SK-N-SH (cell line): ENCODE measurements around the gene SLC12A4. TPM values are rescaled to one million over a fixed set of nuclear protein-coding genes. Genes with fewer than 3 reads are reported as not detected.

Experiments used
- CTCF ChIA-PET: fragments of 300-600, 350-600 bp; formaldehyde crosslinking; extraction: SDS; loops from one replicate; lab custom pipeline; 2021; lab: Yijun Ruan, JAX
- POLR2A ChIA-PET: fragments of 350-600 bp; sonication (Branson Sonifier 250); formaldehyde crosslinking; extraction: SDS; loops from one replicate; lab custom pipeline; 2020; ENCODE audit warnings: antibody characterized with exemption, inconsistent platforms; lab: Yijun Ruan, JAX
- DNase-seq: peaks from one replicate; pipeline ENCODE4 v3.0.0; 2012
- H2AFZ ChIP-seq: fragments of 200-600 bp; sonication (generic); 2 replicates; pipeline ENCODE4 v1.8.1; 2016; ENCODE audit warnings: antibody characterized with exemption, mild to moderate bottlenecking, low read depth
- H3F3A ChIP-seq: fragments of 200-600 bp; sonication (generic); replicated peaks from 2 replicates; pipeline ENCODE3; 2016; ENCODE audit warnings: antibody characterized with exemption, mild to moderate bottlenecking; ENCODE audit not compliant: insufficient read depth
- H3K27ac ChIP-seq, 2 experiments: fragments of 200-500 bp in 1 of 2; fragments of 200-600 bp in 1 of 2; sonication (Bioruptor generic) in 1 of 2; sonication (generic), shearing (Covaris generic) in 1 of 2; 2 replicates each; pipeline versions ENCODE4 v1.5.1 to v1.6.1; 2014 to 2016; ENCODE audit warnings: low read depth in 2 of 2, inconsistent platforms in 1 of 2, low read length in 1 of 2, mild to moderate bottlenecking in 1 of 2, mixed read lengths in 1 of 2
- H3K27me3 ChIP-seq: fragments of 200-600 bp; sonication (generic), shearing (Covaris generic); 2 replicates; pipeline ENCODE4 v1.6.1; 2016; ENCODE audit warnings: mixed run types; ENCODE audit not compliant: insufficient read depth
- H3K36me3 ChIP-seq, 2 experiments: fragments of 200-500 bp in 1 of 2; fragments of 200-600 bp in 1 of 2; sonication (Bioruptor generic) in 1 of 2; sonication (generic) in 1 of 2; replicated peaks in 1 of 2; 2 replicates each; pipeline versions ENCODE3 to v1.5.1; 2014 to 2016; ENCODE audit warnings: low read length in 1 of 2, mild to moderate bottlenecking in 1 of 2; ENCODE audit not compliant: insufficient read depth in 2 of 2, control insufficient read depth in 1 of 2
- H3K4me1 ChIP-seq, 2 experiments: fragments of 200-500 bp in 1 of 2; fragments of 200-600 bp in 1 of 2; sonication (Bioruptor generic) in 1 of 2; sonication (generic), shearing (Covaris generic) in 1 of 2; 2 replicates each; pipeline versions ENCODE4 v1.5.1 to v1.6.1; 2014 to 2016; ENCODE audit warnings: low read depth in 1 of 2, low read length in 1 of 2, mixed run types in 1 of 2; ENCODE audit not compliant: insufficient read depth in 2 of 2, control insufficient read depth in 1 of 2
- H3K4me2 ChIP-seq: fragments of 200-600 bp; sonication (generic), shearing (Covaris generic); 2 replicates; pipeline ENCODE4 v1.6.1; 2017; ENCODE audit warnings: mixed run types
- H3K4me3 ChIP-seq, 2 experiments: fragments of 200-500 bp in 1 of 2; fragments of 200-600 bp in 1 of 2; sonication (Bioruptor generic) in 1 of 2; sonication (generic), shearing (Covaris generic) in 1 of 2; 2 replicates each; pipeline versions ENCODE4 v1.5.1 to v1.8.1; 2014 to 2016; ENCODE audit warnings: low read depth in 2 of 2, inconsistent platforms in 1 of 2, low read length in 1 of 2, mild to moderate bottlenecking in 1 of 2, mixed read lengths in 1 of 2, moderate library complexity in 1 of 2
- H3K79me2 ChIP-seq: fragments of 200-600 bp; sonication (generic); 2 replicates; pipeline ENCODE4 v1.8.1; 2017; ENCODE audit warnings: mild to moderate bottlenecking; ENCODE audit not compliant: insufficient read depth
- H3K9ac ChIP-seq: fragments of 200-600 bp; sonication (generic); 2 replicates; pipeline ENCODE4 v1.6.1; 2017; ENCODE audit warnings: mixed run types
- H3K9me2 ChIP-seq: fragments of 200-600 bp; sonication (generic); 2 replicates; pipeline ENCODE4 v1.6.1; 2017; ENCODE audit warnings: mixed run types
- H3K9me3 ChIP-seq: fragments of 200-600 bp; sonication (generic); 2 replicates; pipeline ENCODE4 v1.6.1; 2017; ENCODE audit warnings: mixed run types, mild to moderate bottlenecking, moderate library complexity
- H4K20me1 ChIP-seq: fragments of 200-600 bp; sonication (generic); 2 replicates; pipeline ENCODE4 v1.6.1; 2017; ENCODE audit warnings: mild to moderate bottlenecking, mixed run types; ENCODE audit not compliant: insufficient read depth
- CHD2 ChIP-seq: fragments of 150-350 bp; IDR thresholded peaks from 2 replicates; pipeline ENCODE4 v1.6.1; 2018; ENCODE audit warnings: low read length; ENCODE audit not compliant: partially characterized antibody
- ELF1 ChIP-seq: IDR thresholded peaks from 2 replicates; pipeline ENCODE4 v1.4.0; 2012
- EP300 ChIP-seq, 2 experiments: IDR thresholded peaks; 2 replicates each; pipeline versions ENCODE4 v1.4.0 to v1.6.1; 2012; ENCODE audit warnings: borderline replicate concordance in 1 of 2, low read depth in 1 of 2, low read length in 1 of 2
- EZH2phosphoT487 ChIP-seq: fragments of 200-600 bp; sonication (generic); IDR thresholded peaks from 2 replicates; pipeline ENCODE4 v1.6.1; 2017; ENCODE audit warnings: low read depth, mixed run types, mild to moderate bottlenecking, antibody characterized with exemption, moderate library complexity, borderline replicate concordance
- FOSL2 ChIP-seq: IDR thresholded peaks from 2 replicates; pipeline ENCODE4 v1.4.0; 2012; ENCODE audit warnings: low read depth, mild to moderate bottlenecking, moderate library complexity, borderline replicate concordance
- FOXJ3 ChIP-seq: sonication (generic); formaldehyde crosslinking; IDR thresholded peaks from 2 replicates; pipeline ENCODE4 v1.5.1; 2020; ENCODE audit warnings: mild to moderate bottlenecking, missing genetic modification reagents
- FOXM1 ChIP-seq: IDR thresholded peaks from 2 replicates; pipeline ENCODE4 v1.4.0; 2012; ENCODE audit warnings: low read depth, mild to moderate bottlenecking
- GATA2 ChIP-seq: sonication (generic); formaldehyde crosslinking; IDR thresholded peaks from 2 replicates; pipeline ENCODE4 v1.5.0; 2020; ENCODE audit warnings: mild to moderate bottlenecking, missing genetic modification reagents
- JUND ChIP-seq: IDR thresholded peaks from 2 replicates; pipeline ENCODE4 v1.4.0; 2012
- MXI1 ChIP-seq: IDR thresholded peaks from 2 replicates; pipeline ENCODE4 v1.6.1; 2012; ENCODE audit warnings: mild to moderate bottlenecking, low read depth, low read length, improper control_type of control experiment
- NFIC ChIP-seq: IDR thresholded peaks from 2 replicates; pipeline ENCODE4 v1.4.0; 2012; ENCODE audit warnings: borderline replicate concordance
- POLR2AphosphoS5 ChIP-seq: IDR thresholded peaks from 2 replicates; pipeline ENCODE4 v1.6.1; 2012; ENCODE audit warnings: low read depth, low read length
- RCOR1 ChIP-seq: fragments of 150-350 bp; IDR thresholded peaks from 2 replicates; pipeline ENCODE4 v1.6.1; 2017; ENCODE audit warnings: antibody characterized with exemption, low read length
- RFX5 ChIP-seq: IDR thresholded peaks from 2 replicates; pipeline ENCODE4 v1.6.1; 2012; ENCODE audit warnings: mild to moderate bottlenecking, improper control_type of control experiment, low read length
- SIN3A ChIP-seq: IDR thresholded peaks from 2 replicates; pipeline ENCODE4 v1.6.1; 2012; ENCODE audit warnings: low read depth, mild to moderate bottlenecking, low read length, moderate library complexity, borderline replicate concordance
- TAF1 ChIP-seq: IDR thresholded peaks from 2 replicates; pipeline ENCODE4 v1.6.1; 2012; ENCODE audit warnings: low read depth, mild to moderate bottlenecking, low read length, moderate library complexity, borderline replicate concordance
- TEAD4 ChIP-seq: IDR thresholded peaks from 2 replicates; pipeline ENCODE4 v1.4.0; 2012; ENCODE audit warnings: mild to moderate bottlenecking, borderline replicate concordance; ENCODE audit not compliant: insufficient read depth
- YY1 ChIP-seq: IDR thresholded peaks from 2 replicates; pipeline ENCODE4 v1.4.0; 2012; ENCODE audit warnings: low read depth, mild to moderate bottlenecking
- WGBS: methylation state at CpG from one replicate; pipeline ENCODE4 v1.1.6; 2017; ENCODE audit warnings: low lambda C conversion rate; 5-methylcytosine and 5-hydroxymethylcytosine counted together
- polyA plus RNA-seq, 3 experiments: library from polyadenylated mRNA; depleted of rRNA; stranded (reverse); fragments of >200 nt; gene quantifications; 2 replicates each; pipeline ENCODE4 v1.2.3, GENCODE V29; 2012
- TF ChIP-seq, protein P1 (sequence below): IDR thresholded peaks from 2 replicates; pipeline ENCODE4 v1.6.1; 2012; ENCODE audit warnings: mild to moderate bottlenecking, low read depth, low read length, moderate library complexity
- TF ChIP-seq, protein P2 (sequence below): fragments of 200-600 bp; sonication (generic); IDR thresholded peaks from 2 replicates; pipeline ENCODE4 v1.6.1; 2017; ENCODE audit warnings: antibody characterized with exemption, mild to moderate bottlenecking, moderate library complexity
- TF ChIP-seq, protein P3 (sequence below): IDR thresholded peaks from 2 replicates; pipeline ENCODE4 v1.4.0; 2012; ENCODE audit warnings: low read depth

The SLC12A4 gene
- polyA plus RNA-seq, 1 of the 3 experiments (the other 2 are of a cell fraction) = 75.8 TPM

DNA sequence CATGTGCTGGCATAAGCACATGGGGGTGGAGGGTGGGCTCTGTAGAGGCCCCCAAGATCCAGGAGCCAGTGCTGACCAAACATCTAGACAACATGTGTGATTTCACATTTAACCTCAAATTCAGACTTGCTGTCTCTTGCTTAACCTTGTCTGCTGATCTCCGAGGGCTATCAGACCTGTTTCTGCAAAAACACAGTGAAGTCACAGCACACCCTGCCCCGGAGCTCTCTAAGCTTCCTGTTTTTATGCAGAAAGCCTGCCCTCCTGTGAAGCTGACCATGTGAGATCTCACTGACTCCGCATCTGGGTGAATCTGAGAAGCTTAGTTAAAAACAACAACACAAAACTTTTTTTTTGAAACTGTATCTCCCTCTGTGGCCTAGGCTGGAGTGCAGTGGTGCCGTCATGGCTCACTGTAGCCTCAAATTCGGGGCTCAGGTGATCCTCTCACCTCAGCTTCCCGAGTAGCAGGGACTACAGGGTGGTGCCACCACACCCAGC lies 37.4 kb upstream of the SLC12A4 start (continued):
- TF ChIP-seq, protein P1, sequence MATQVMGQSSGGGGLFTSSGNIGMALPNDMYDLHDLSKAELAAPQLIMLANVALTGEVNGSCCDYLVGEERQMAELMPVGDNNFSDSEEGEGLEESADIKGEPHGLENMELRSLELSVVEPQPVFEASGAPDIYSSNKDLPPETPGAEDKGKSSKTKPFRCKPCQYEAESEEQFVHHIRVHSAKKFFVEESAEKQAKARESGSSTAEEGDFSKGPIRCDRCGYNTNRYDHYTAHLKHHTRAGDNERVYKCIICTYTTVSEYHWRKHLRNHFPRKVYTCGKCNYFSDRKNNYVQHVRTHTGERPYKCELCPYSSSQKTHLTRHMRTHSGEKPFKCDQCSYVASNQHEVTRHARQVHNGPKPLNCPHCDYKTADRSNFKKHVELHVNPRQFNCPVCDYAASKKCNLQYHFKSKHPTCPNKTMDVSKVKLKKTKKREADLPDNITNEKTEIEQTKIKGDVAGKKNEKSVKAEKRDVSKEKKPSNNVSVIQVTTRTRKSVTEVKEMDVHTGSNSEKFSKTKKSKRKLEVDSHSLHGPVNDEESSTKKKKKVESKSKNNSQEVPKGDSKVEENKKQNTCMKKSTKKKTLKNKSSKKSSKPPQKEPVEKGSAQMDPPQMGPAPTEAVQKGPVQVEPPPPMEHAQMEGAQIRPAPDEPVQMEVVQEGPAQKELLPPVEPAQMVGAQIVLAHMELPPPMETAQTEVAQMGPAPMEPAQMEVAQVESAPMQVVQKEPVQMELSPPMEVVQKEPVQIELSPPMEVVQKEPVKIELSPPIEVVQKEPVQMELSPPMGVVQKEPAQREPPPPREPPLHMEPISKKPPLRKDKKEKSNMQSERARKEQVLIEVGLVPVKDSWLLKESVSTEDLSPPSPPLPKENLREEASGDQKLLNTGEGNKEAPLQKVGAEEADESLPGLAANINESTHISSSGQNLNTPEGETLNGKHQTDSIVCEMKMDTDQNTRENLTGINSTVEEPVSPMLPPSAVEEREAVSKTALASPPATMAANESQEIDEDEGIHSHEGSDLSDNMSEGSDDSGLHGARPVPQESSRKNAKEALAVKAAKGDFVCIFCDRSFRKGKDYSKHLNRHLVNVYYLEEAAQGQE = no peak
- TF ChIP-seq EZH2phosphoT487 = no peak

DNA sequence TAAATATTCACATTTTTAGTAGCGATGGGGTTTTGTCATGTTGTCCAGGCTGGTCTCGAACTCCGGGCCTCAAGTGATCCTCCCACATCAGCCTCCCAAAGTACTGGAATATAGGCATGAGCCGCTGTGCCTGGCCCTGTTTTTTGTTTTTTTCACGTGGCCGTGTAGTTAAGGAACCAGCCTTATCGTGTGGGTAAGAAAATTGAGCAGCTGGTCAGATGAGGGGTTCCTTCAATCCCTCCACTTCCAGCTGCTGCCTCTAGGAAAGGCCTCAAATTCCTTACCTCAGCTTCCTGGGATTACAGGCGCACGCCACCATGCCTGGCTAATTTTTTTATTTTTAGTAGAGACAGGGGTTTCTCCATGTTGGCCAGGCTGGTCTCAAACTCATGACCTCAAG lies 36.8 kb upstream of the SLC12A4 start:
- H3K27ac ChIP-seq = no peak overlapping the region
- no peak for TF ChIP-seq POLR2AphosphoS5
- no peak for TF ChIP-seq RCOR1
- TF ChIP-seq CHD2 = no peak
- TF ChIP-seq TAF1 = no peak
- TF ChIP-seq RFX5 = no peak
- TF ChIP-seq SIN3A = no peak
- no peak for TF ChIP-seq YY1
- TF ChIP-seq, protein P1 = no peak
- no peak for TF ChIP-seq GATA2 (CRISPR knock-in tag)
- TF ChIP-seq NFIC = no peak
- no peak for TF ChIP-seq JUND
- TF ChIP-seq MXI1 = no peak
- no peak for TF ChIP-seq EP300 (IDR thresholded peaks at IDR 0.05; ENCODE audit: borderline replicate concordance in 1 of 2, low read depth in 1 of 2, low read length in 1 of 2)
- TF ChIP-seq, protein P2, sequence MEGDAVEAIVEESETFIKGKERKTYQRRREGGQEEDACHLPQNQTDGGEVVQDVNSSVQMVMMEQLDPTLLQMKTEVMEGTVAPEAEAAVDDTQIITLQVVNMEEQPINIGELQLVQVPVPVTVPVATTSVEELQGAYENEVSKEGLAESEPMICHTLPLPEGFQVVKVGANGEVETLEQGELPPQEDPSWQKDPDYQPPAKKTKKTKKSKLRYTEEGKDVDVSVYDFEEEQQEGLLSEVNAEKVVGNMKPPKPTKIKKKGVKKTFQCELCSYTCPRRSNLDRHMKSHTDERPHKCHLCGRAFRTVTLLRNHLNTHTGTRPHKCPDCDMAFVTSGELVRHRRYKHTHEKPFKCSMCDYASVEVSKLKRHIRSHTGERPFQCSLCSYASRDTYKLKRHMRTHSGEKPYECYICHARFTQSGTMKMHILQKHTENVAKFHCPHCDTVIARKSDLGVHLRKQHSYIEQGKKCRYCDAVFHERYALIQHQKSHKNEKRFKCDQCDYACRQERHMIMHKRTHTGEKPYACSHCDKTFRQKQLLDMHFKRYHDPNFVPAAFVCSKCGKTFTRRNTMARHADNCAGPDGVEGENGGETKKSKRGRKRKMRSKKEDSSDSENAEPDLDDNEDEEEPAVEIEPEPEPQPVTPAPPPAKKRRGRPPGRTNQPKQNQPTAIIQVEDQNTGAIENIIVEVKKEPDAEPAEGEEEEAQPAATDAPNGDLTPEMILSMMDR = no peak
- TF ChIP-seq TEAD4 = no peak
- no peak for TF ChIP-seq FOXM1
- TF ChIP-seq FOSL2 = no peak
- TF ChIP-seq ELF1 = no peak
- TF ChIP-seq, protein P3, sequence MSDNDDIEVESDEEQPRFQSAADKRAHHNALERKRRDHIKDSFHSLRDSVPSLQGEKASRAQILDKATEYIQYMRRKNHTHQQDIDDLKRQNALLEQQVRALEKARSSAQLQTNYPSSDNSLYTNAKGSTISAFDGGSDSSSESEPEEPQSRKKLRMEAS = no peak
- TF ChIP-seq FOXJ3 (CRISPR knock-in tag) = no peak
- H3F3A ChIP-seq = no peaks in the 10 kb centered on the region
- no peaks in the 10 kb centered on the region for H3K9me2 ChIP-seq
- H3K36me3 ChIP-seq = no peaks in the 10 kb centered on the region
- no peak overlapping the region for H3K4me2 ChIP-seq
- no peak overlapping the region for H3K4me3 ChIP-seq
- no peaks in the 10 kb centered on the region for H4K20me1 ChIP-seq
- no peaks in the 10 kb centered on the region for H3K9me3 ChIP-seq
- H3K4me1 ChIP-seq = no peaks in the 10 kb centered on the region
- no peaks in the 10 kb centered on the region for H3K79me2 ChIP-seq
- WGBS = 84% methylated on average over 9 of the region's 9 CpGs
- ChIA-PET CTCF (interaction anchor here (1.0 to 2.6 kb wide), 4 partner anchors 11 to 79 kb away, joined by 3 to 14 read pairs (median 5); no protein-coding TSS in a partner anchor), POLR2A (no interaction called here)
- no peaks in the 10 kb centered on the region for H3K27me3 ChIP-seq
- no peak for DNase-seq
- no peak overlapping the region for H3K9ac ChIP-seq
- H2AFZ ChIP-seq = no peak overlapping the region
